ENCODE data around the gene KLF13. TPM values are rescaled to one million over a fixed set of nuclear protein-coding genes. Genes with fewer than 3 reads are reported as not detected.

Gene KLF13
- total RNA-seq, 1 donor from 2014 or later: 30.9 TPM

- Histone ChIP-seq H3K4me1 (peaks cover 85% of the 10 kb centered on the region), H3K9me3 (no peaks in the 10 kb centered on the region), H3K4me3 (no peak overlapping the region), H3K36me3 (no peaks in the 10 kb centered on the region), H3K27ac (peak overlapping the region; percentile 34), H3K27me3 (no peaks in the 10 kb centered on the region)
- intact Hi-C loops (cut with DNase I): no loop called here
- DNase-seq (ENCODE audit: extremely low spot score in 2 of 2): no peak
- no peak for TF ChIP-seq POLR2A (IDR thresholded peaks at IDR 0.05)
Measured at GRCh38 chr15:31332020-31332680, 5.5 kb downstream of the KLF13 start.

- H3K27me3 ChIP-seq: no peaks in the 10 kb centered on the region
- intact Hi-C loops (cut with DNase I): no loop called here
- H3K27ac ChIP-seq: peak overlapping the region; percentile 34
Measured at GRCh38 chr15:31332681-31333071, 6.0 kb downstream of the KLF13 start.

GRCh38 chr15:31333119-31333518 is 6.5 kb downstream of the KLF13 start:
- TF ChIP-seq CTCF (IDR thresholded peaks at IDR 0.05): no peak
- TF ChIP-seq POLR2AphosphoS5 (IDR thresholded peaks at IDR 0.05; ENCODE audit: insufficient read depth in 1 of 2, low read depth in 1 of 2): no peak
- TF ChIP-seq POLR2A (IDR thresholded peaks at IDR 0.05): no peak
- Histone ChIP-seq H3K27me3 (no peaks in the 10 kb centered on the region), H3K4me3 (no peak overlapping the region), H3K9me3 (no peaks in the 10 kb centered on the region), H3K27ac (no peak overlapping the region), H3K36me3 (no peaks in the 10 kb centered on the region), H3K4me1 (peaks cover 95% of the 10 kb centered on the region)
- intact Hi-C loops (cut with DNase I): no loop called here
- DNase-seq (ENCODE audit: extremely low spot score in 2 of 2): no peak

More at GRCh38 chr15:31332681-31333071, 6.0 kb downstream of the KLF13 start:
- TF ChIP-seq POLR2A (IDR thresholded peaks at IDR 0.05) (no peak), CTCF (IDR thresholded peaks at IDR 0.05) (no peak), POLR2AphosphoS5 (IDR thresholded peaks at IDR 0.05; ENCODE audit: insufficient read depth in 1 of 2, low read depth in 1 of 2) (no peak)
- Histone ChIP-seq H3K9me3 (no peaks in the 10 kb centered on the region), H3K4me1 (peaks cover 90% of the 10 kb centered on the region), H3K4me3 (no peak overlapping the region), H3K36me3 (no peaks in the 10 kb centered on the region)
- DNase-seq (ENCODE audit: extremely low spot score in 2 of 2): no peak

- H3K27me3 ChIP-seq: no peaks in the 10 kb centered on the region
- H3K36me3 ChIP-seq: no peaks in the 10 kb centered on the region
- no peaks in the 10 kb centered on the region for H3K9me3 ChIP-seq
- intact Hi-C loops (cut with DNase I): no loop called here
- peaks cover 99% of the 10 kb centered on the region for H3K4me1 ChIP-seq
- no peak for TF ChIP-seq CTCF (IDR thresholded peaks at IDR 0.05)
- TF ChIP-seq POLR2A (IDR thresholded peaks at IDR 0.05): no peak
- no peak for TF ChIP-seq POLR2AphosphoS5 (IDR thresholded peaks at IDR 0.05; ENCODE audit: insufficient read depth in 1 of 2, low read depth in 1 of 2)
- no peak for DNase-seq (ENCODE audit: extremely low spot score in 2 of 2)
- no peak overlapping the region for H3K4me3 ChIP-seq
- H3K27ac ChIP-seq: no peak overlapping the region
Measured at GRCh38 chr15:31333820-31334219, 7.2 kb downstream of the KLF13 start.

GRCh38 chr15:31335989-31336592 is 9.5 kb downstream of the KLF13 start:
- no peak for DNase-seq (ENCODE audit: extremely low spot score in 2 of 2)
- Histone ChIP-seq H3K27me3 (no peaks in the 10 kb centered on the region), H3K36me3 (no peaks in the 10 kb centered on the region), H3K4me1 (peaks cover 99% of the 10 kb centered on the region), H3K9me3 (no peaks in the 10 kb centered on the region), H3K4me3 (no peak overlapping the region), H3K27ac (peak overlapping the region; percentile 54)
- intact Hi-C loops (cut with DNase I): no loop called here
- no peak for TF ChIP-seq CTCF (IDR thresholded peaks at IDR 0.05)
- no peak for TF ChIP-seq POLR2AphosphoS5 (IDR thresholded peaks at IDR 0.05; ENCODE audit: insufficient read depth in 1 of 2, low read depth in 1 of 2)
- no peak for TF ChIP-seq POLR2A (IDR thresholded peaks at IDR 0.05)

Measured in vagina (tissue), 2 donors.